ENCODE results near the gene P4HB.

Gene P4HB

DNA sequence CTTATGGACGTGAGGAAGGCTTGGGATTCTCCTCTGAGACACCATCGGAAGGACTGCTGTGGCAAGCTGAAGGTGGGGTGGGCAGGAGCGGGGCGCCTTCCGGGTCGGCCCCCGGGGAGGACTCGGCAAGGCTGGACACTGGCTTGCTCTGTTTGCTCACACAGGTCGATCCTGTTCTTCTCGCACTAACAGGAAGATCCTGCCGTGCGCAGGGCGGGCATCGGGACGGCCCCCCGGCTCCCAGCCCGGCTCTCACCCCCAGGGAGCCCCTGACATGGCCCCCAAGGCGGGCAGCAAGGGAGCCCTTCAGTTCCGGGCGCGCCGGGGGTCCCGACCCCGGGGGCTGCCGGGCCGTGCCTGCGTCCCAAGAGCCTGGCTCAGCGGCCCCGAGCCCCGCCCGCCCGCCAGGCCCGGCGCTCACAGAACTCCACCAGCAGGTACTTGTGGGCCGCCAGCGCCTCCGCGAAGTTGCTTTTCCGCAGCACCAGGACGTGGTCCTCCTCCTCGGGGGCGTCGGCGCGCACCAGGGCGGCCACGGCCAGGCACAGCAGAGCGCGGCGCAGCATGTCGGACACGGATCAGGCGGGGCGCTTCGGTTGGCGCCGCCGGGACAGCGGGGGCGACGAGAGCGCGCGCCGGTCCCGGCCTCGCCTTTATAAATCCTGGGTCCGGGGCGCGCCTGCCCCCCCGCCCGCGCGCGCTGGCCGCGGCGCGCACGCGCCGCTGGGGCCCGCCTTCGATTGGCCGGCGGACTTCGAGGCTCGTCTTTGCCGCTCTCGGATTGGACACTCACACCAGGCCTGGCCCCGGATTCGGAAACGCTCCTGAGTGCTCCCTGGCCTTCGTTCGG is at the start of gene P4HB:
TSS of gene P4HB (minus strand) at position 630 of the 850 bp plus-strand sequence. CDS start at position 566, 64 bp downstream.
- DNase-seq: no peak

- DNase-seq: no peak
These were observed 48.9 kb upstream of the P4HB start for GRCh38 chr17:81909231-81909630.

DNA sequence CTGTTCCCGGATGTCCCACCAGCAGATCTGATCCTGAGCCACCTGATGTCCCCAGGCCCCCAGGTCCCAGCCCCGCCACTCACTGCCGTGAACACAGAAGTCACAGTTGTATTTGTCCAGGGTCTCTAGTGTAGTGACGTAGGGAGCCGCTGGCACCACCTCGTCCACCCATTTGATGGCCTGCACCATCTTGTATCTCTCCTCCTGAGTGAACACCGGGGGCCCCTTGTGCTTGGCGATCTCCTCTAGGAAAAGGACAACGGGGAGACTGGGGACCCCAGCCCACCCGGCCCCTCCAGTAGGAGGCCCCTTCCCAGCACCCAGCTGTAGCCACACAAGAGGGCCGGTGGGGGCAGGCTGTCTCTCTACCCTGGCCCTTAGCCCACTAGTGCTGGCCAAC is 48.5 kb upstream of the P4HB start:
- no peak for DNase-seq

GRCh38 chr17:81907219-81908145 is 47.1 kb upstream of the P4HB start:
- DNase-seq: no peak

- DNase-seq: no peak
These were observed 46.3 kb upstream of the P4HB start for GRCh38 chr17:81906476-81907218.

DNA sequence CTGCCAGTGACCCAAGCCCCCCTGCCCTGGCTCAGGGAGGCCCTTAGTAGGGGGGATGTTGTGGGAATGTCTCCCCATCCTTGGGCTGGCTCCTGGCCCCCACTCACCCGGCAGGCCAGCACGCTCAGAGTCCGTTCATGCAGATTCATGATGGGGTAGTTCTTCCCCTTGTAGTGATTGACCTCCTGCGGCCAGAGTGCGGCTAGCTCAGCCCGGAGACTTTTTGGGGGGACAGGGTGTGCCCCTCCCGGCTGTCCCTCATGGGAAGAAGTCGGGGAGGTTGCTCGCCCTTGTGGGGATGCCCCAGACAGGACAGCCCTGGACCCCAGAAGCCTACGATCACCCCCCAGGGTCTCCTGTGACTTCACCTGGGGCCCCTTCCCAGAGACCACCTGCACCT is 45.7 kb upstream of the P4HB start:
- DNase-seq: no peak

DNA sequence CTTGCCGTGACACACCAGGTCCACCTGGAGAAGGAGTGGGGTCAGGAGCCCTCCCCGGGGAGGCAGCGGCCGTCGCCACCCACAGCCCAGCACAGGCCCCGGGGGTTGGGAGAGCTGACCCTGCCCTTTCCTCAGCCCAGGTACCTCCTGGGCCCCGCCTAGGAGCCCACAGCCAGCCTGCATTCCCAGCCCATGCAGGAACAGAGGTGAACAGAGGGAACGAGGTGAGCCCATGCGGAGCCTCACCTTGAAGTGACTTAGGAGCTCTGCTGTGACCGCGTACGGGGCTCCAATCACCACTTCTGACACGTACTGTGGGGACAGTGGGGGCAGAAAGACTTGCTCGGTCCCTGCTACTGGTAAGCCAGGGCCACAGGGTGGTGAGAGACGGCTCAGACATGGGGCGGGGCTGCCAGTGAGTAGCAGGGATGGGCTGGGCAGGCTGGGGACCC is 45.1 kb upstream of the P4HB start:
- no peak for DNase-seq

GRCh38 chr17:81904600-81905423 is 44.5 kb upstream of the P4HB start:
- no peak for DNase-seq

DNA sequence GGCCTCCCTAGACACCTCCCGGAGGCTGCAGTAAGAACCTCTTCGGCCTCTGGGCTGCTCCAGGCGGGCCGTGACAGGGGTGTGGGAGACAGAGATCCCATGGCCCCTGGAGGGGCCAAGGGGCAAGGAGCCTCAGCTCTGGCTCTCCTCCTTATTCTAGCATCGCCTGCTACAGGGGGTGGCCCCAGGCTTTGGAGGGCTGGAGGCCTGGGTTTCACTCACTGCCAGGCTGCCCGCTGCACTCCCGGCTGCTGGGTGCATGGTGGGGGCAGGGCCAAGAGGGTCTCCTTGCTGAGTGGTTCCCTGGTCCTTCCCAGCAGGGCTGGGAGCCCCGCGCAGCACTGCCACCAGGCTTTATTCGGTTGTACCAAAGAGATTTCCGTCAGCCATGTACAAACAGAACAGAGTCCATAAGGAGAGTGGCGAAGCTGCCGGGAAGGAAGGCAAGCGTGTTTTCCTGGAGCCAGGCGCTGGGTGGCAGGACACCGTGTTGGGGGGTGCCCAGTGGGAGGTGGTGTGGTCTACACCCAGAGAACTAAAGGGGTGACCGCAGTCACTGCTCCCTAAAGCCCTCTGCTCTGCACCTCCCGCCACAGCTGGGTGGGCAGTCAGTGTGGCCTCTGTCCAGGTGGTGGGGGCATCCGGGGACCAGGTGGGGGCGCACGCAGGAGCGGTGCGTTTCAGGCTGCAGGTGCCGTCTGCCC is 43.7 kb upstream of the P4HB start:
- DNase-seq: no peak

DNA sequence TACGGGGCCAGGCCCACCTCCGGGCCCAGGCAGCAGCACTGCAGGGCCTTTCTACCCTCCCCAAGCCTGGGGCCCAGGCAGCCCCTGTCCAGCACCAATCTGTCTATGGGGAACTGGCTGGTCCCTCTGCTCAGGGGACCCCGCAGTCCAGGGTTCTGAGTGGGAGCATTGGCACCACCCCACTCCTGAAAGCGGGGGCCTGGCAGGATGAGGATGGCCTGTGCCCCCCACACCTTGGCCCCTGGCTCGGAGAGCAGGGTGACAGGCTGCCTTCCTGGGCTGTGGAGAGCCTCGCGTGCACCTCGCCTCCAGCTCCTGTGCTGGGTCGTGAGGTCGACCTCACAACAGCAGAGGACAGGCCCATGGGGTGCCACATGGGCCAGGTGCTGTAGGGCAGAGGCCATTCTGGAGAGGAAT is 43.1 kb upstream of the P4HB start:
- DNase-seq: no peak

DNA sequence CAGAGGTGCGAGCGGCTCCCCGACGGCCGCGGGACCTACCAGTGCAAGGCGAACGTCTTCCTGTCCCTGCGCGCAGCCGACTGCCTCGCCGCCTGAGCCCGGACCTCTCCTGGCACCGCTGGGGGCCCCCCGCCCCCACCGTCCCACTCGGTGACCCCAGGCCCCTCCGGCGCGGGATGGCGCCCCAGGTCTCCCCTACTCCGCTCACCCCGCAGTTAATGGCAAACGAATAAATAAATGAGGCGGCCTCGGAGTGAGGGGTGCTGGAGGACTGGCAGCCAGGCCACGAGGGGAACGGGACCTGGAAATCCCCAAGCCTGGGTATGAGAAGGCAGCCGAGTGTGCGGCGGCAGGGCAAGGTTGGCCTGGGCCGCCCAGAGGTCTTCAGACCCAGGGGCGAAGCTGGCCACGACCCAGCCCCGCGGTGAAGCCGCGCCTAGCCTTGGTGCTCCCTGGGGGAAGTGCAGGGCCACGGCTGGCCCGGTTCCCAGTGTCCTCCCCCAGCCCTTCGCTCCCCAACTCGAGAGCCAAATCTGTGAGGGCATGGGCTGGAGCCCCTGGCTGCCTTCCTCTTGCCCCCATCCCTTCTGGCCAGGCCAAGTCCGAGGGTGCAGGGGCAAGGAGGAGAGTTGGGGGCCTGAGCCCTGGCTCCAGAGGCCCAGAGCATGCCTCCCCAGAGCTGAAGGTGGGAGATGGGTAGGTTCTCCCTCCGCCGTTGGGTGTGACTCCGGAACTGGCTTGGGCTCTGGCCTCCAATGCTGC is 42.5 kb upstream of the P4HB start:
- DNase-seq: peak; percentile 0

- peak; percentile 1 for DNase-seq
These were observed 41.8 kb upstream of the P4HB start, which contains the start of gene NPB for GRCh38 chr17:81902023-81902652. Gene NPB (plus strand): TSS chr17:81902238. CDS start chr17:81902278, 40 bp downstream.

- DNase-seq: peak; percentile 1
These were observed 41.1 kb upstream of the P4HB start for GRCh38 chr17:81901167-81902022.

DNA sequence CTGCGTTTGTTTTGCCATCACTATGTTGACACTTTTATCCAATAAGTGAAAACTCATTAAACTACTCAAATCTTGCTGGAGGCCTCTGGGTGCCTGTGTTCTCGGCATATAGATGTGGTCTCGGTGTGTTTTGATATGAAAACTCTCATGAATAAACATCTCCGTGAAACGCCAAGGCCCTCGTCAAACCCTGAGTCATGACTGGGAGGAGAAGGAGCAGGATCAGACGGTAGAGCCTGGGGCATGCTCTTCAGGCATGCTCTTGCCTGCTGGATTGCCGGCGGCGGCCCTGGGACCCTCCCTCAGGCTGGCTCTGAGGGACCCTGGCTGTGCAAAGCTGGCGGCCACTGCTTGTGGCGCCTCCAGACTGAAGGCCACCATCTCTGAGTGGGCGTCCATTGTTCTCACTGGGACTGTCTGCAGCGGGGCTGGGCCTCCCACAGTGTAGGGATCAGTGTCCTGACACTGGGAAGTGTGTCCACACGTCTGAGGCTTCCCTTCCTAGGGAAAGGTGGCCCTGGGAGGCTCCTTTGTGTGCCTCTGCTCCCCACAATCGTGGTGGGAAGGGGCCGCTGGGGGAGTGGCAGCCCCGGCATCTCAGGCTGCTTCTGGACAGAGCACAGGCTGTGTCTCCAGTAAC is 40.0 kb upstream of the P4HB start:
- DNase-seq: peak; percentile 0

DNA sequence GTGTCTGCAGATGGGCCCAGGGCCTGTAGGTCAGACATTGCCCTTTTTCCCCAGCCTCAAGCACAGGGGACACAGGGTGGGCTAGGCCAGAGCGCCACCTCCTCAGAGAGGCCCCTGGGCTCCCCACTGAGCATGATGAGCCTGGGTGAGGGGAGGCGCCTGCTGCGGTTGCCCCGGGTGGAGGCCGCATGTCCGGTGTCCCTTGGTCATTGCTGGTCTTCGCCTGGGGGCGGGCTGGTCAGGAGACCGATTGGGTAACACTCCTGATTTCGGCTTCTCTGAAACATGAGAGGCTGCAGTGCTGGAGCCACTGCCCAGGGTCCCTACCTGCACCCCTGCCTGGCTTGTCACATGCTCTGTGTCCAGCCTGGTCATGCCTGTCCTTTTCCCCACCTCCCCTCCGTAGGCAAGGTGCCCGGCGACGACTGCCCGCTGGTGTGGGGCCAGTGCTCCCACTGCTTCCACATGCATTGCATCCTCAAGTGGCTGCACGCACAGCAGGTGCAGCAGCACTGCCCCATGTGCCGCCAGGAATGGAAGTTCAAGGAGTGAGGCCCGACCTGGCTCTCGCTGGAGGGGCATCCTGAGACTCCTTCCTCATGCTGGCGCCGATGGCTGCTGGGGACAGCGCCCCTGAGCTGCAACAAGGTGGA is 39.3 kb upstream of the P4HB start:
- DNase-seq: no peak

GRCh38 chr17:81898885-81899284 is 38.5 kb upstream of the P4HB start:
- DNase-seq: no peak

- DNase-seq: peak; percentile 55
These were observed 37.9 kb upstream of the P4HB start for GRCh38 chr17:81898029-81898866.
